UCSD-AML1 (cell line): ENCODE results near the gene MAP3K7.
A peak's percentile ranks its signal among the peaks of the same experiment; 100 is the strongest.

Source experiments
- DNase-seq: peaks from one replicate; lab custom pipeline; 2025; ENCODE audit not compliant: unreplicated experiment; lab: John Stamatoyannopoulos, UW

Gene MAP3K7

GRCh38 chr6:90485635-90486277 is 101.1 kb downstream of the MAP3K7 start:
- no peak for DNase-seq

DNA sequence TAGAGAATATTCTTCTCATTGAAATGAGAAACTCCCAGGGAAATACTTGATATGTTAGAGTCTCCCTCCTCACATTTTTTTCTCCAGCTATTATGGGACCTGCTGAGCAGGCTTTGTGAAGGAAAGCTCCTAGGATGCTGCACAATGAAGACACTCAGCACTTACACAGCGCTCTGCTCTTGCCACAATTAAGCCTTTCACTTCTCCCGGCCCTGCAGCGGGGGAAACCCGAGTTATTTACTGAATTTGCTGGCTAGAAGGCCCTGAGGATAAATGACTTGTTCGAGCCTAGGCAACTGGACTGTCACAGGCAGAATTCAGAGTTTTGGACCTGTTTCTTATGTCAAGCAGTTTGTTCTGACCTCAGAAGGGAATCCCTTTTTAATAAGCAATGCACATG is 102.0 kb downstream of the MAP3K7 start:
- DNase-seq = no peak

DNA sequence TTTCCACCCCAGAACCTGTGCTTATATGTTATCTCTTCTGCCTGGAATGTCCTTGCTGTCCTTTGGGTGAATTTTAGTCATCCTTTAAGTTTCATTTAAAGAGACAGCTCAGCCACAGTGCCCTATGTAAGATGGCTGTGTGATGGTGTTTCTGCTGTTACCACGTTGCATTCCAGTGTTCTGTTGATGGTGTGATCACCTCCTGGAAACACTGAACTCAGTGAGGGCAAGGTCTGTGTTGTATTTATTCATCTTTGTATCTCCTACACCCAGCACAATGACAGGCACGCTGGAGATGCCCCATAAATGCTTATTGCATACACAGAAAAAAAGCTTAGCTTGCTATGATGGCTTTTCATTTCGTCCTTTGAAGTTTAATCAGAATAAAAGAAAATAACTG is 102.5 kb downstream of the MAP3K7 start:
- no peak for DNase-seq

GRCh38 chr6:90483956-90484355 is 102.9 kb downstream of the MAP3K7 start:
- DNase-seq = no peak

GRCh38 chr6:90483116-90483839 is 103.6 kb downstream of the MAP3K7 start:
- DNase-seq = no peak

GRCh38 chr6:90480666-90481065 is 106.2 kb downstream of the MAP3K7 start:
- DNase-seq = no peak

DNA sequence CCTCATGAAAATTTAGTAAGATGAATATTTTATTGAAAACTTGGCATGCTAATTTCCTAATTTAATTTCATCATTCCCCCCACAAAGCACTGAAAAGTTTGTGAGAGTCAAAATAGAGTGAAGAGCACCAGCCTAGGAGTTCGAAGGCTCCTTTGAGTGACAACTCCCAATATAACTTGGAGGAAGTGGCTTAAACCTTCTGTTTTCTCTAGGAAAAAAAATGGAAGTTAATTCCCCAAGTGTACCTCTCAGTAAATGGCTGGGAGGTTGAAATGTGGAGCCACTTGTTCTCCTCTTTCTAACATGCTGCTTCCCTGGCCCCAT is 107.3 kb downstream of the MAP3K7 start:
- DNase-seq = no peak

DNA sequence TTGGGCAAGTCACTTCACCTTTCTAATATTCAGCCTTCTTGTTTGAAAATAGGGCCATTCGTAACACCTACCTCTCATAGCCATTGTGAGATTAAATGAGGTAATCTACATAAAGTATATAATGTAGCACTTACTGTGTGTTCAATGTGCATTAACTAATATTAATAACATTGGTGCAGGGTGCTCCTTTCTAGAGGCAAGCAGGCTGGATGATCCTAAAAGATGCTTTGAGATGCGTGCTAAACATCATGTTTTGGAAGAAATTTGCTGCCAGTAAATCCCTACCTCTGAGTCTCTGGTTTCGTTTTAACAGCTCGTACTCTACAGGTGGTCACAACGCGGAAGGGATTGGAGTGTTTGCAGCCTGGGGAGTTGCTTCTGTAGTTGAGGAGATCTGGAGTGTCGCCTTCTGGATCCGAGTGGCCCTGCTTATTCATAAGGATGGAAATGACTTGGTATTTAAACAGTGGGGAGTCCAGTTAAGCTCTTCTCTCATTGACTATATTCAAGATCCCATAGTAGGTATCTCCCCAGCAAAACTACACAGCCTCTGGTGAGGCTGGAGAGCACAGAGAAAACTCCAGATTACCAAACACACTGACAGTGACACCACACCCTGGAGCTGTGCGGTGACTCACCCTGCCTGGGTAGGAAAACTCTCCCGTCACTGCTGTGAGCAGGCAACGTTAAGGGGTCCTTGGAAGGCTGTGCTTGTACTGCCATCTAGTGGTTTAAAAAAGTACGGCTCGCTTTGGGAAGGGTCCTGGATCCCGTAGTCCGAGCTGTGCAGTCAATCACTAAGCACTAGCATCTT is 107.9 kb downstream of the MAP3K7 start:
- peak; percentile 76 for DNase-seq

GRCh38 chr6:90478278-90478677 is 108.6 kb downstream of the MAP3K7 start:
- DNase-seq = peak; percentile 15

- DNase-seq = no peak
These were observed 109.5 kb downstream of the MAP3K7 start for GRCh38 chr6:90477366-90477765.

- DNase-seq = no peak
These were observed 114.2 kb downstream of the MAP3K7 start for GRCh38 chr6:90472716-90473115.

- no peak for DNase-seq
These were observed 115.6 kb downstream of the MAP3K7 start for GRCh38 chr6:90471263-90471662.

DNA sequence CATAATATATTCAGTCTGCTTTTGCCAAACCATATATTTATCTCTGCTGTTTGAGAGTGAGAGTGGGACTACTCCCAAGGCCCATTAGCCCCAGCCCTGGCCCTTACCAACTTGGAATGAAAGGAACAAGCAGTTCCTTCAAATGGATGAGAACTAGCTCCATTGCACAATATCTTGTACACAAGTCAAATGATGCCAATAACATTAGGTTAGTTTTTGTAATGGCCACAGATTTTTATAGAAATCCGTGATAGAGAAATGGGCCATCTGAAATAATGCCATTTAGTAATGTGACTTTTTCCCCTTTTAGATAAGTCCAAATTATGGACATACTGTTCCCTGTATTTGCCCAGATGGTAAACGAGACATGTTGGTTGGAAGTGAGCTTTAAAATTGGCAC is 117.0 kb downstream of the MAP3K7 start:
- no peak for DNase-seq

DNA sequence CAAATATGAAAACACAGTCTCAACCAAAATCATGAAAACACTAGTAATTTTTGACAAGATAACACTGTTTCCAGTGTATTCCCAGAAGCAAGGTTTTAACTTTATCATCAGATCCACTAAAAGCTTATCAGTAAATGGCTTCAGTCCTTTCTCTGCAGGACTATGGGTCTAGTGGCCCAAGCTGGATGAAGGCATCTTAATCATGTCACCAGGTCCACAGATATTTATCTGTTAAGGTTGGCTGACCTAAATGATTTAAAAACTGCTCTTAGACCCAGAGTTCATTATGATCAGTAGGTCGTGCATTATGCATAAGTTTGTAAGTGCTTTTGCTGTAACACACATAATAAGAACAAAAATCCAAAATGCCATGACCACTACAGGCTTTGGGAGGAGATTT is 118.0 kb downstream of the MAP3K7 start:
- no peak for DNase-seq

GRCh38 chr6:90468080-90468479 is 118.8 kb downstream of the MAP3K7 start:
- DNase-seq = no peak

DNA sequence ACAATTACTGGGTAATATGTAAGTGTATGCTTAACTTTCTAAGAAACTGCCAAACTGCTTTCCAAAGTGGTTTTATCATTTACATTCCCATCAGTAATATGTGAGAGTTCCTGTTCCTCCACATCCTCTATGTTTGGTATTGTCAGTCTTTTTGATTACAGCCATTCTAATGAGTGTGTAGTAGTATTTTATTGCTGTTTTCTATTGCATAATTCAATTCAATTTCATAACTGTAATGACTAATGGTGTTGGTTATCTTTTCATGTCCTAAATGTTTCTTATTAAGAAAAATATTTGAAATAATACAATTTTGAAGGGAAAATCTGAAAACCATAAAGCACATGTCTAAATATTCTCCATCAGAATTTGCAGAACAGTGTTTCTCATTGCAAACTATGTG is 119.3 kb downstream of the MAP3K7 start:
- no peak for DNase-seq

DNA sequence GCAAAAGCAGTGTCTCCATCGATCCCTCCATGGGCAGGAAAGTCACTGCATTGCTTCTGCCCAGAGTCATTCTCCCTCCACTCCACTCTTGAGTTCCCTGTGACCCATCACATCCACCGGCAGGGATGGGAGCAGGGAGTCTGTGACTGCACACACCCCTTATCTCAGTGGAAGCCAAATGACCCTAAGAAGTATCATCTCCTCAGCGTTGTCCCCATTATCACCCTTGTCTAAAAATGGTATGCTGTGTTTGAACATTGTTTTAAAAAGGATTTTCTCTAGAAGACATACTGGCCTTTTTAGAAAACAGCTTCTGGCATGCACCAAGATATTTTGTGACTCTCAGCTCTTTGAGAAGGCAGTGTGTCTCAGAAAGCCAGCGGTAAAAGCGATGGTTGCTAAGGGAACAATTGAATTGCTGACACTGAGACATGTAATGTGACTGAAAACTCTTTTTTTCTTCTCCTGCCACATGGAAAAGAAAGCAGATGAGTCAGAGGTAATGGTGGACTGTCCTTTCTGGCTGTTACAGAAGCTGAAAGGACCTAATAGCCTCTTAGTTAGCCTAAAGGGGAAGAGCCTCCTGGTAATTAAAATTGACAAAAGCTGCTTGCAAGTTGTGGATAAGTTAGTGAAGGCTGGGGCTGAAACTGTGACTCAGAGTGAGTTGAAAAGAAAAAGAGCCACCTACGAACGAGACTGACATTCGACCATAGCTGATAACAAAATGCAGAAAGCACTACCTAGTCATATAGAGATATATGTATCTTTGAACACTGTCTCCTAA is 120.5 kb downstream of the MAP3K7 start:
- no peak for DNase-seq

DNA sequence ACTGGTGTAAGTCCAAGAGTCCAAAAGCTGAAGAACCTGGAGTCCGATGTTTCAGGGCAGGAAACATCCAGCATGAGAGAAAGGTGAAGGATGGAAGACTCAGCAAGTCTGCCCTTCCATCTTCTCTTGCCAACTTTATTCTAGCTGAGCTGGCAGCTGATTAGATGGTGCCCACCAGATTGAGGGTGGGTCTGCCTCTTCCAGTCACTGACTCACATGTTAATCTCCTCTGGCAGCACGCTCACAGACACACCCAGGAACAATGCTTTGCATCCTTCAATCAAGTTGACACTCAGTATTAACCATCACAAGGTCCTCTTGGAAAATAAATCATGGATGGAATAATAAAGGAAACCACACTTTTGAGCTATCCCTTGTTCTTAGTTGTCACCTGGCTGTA is 121.2 kb downstream of the MAP3K7 start:
- no peak for DNase-seq

DNA sequence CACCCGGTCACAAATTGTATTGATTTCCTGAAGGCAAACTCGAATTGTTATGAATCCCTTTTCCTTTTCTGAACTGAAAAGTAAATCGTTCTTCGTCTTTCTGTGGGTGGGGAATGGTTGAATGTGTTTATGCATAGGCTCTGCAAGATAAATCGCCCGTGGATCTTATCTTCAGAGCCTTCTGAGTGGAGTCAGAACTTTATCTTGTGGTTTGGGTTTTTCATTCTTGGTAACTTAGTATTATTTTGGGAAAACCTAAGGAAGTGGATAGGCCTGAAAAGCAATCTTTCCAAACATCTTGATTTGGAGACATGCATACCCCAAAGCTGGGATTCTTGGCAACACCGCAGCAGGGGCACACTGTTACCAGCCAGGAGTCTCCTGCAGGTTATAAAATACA is 122.4 kb downstream of the MAP3K7 start:
- DNase-seq = no peak

- no peak for DNase-seq
These were observed 123.0 kb downstream of the MAP3K7 start for GRCh38 chr6:90463874-90464273.
